GM19438 (cell line): ENCODE results near the gene PRSS33.

Source experiments
- ATAC-seq: cut with Tn5 transposase; IDR thresholded peaks from one replicate; pipeline ENCODE4 v1.9.1; 2021; ENCODE audit warnings: low read depth; ENCODE audit not compliant: unreplicated experiment

PRSS33 gene

DNA sequence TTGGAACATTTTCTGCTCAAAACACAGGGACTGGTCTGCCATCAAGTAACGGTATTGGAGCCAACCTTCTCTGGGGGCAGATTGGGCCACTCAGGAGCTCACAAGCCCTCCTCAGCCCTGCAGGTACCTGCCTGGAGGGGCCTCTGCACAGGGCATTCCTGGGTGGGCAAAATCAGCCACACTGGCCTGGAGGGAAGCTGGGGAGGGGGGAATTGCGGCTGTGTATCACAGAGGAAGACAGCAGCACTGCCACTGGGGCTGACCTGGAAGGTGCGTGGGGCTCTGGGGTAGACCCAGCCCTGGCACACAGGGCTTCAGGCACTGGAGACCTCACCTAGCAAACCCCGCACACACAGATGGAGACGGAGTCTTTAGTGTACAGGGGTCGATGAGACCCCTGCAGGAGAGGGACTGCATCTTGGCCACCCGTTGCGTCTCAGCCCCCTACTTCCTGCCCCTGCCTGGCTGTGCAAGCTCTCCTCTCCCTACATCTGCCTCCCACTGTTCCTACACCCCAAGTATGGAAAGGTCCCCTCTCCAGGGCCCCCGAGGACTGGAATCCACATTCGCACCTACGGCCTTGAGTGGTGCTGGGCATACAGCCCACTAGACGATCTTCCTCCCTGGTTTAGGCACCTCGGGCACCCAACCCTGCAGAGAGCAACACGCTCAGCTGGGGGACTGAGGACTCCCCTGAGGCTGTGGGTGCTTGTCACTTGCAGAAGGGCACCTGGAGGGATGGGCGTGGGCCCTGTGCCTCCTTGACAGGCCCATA, 42.1 kb downstream of the PRSS33 start:
- no peak for ATAC-seq

- no peak for ATAC-seq
Measured at GRCh38 chr16:2744711-2745110, 42.6 kb downstream of the PRSS33 start.

DNA sequence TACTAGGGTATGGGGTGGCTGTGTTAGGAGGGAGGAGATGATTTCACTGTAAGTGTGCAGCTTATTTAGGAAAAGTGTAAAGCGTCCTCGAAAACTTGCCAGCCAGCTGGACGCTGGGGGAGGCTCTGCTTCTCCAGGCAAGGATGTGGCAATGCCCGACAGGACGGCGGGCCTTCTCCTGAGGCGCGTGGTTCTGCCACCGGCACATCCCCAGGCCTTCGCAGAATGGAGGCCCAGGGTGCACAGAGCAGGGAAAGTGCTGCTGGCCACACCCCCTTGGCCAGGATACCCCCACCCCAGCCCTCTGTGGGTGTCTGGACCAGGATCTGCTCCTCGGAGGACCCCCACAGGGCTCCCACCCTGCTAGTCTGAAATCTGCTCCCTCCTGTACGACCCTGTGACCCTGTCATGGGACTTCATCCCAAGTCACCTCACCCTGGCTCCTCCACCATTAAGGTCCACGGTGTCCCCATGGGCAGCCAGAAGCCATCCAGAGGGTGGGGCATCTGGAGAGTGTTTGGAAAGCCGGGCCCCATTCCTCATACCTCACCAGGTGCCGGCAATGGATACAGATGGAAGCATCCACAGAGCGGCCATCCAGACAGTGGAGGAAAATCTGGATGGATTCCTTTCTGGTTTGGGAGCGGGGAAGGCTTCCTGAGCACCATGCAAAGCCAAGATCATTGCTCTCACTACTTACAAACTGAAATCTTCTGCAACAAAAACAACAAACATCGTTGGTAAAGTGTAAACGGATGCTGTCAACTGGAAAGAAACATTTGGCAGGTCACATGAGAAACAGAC, 44.2 kb downstream of the PRSS33 start:
- no peak for ATAC-seq

DNA sequence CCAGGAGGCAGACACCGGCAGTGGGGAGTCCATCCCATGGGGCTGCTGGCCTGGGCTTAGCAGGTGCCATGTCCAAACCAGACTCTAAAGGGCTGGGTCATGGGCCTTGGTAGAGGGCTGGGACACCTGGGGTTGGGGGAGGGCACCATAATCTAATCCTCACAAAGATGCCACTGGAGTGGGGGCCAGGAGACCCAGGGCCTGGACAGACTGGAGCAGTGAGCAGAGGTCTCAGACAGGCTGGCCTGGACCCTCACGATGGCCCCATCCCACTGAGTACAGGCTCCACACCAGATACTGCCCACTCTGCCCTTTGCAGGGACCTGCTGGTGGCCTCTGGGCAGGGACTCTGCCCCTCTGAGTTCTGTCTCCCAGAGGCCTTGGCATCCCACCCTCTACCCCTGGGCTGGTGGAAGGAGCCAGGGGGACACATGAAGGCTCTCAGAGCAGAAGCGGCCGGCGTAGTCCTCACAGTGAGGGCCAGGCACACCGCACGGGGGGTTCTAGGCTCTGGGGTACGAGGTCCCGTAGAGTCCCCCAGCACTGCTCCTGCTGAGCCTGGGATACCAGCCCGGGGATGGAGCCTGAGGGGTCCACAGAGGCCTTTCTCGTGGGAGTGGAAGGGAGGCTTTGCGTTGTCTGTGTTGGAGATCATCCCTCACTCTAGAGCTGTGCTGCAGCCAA, 44.9 kb downstream of the PRSS33 start:
- ATAC-seq, result no peak

GRCh38 chr16:2741168-2741567, 46.2 kb downstream of the PRSS33 start:
- no peak for ATAC-seq

- no peak for ATAC-seq
Measured at GRCh38 chr16:2740476-2740875, 46.9 kb downstream of the PRSS33 start.

DNA sequence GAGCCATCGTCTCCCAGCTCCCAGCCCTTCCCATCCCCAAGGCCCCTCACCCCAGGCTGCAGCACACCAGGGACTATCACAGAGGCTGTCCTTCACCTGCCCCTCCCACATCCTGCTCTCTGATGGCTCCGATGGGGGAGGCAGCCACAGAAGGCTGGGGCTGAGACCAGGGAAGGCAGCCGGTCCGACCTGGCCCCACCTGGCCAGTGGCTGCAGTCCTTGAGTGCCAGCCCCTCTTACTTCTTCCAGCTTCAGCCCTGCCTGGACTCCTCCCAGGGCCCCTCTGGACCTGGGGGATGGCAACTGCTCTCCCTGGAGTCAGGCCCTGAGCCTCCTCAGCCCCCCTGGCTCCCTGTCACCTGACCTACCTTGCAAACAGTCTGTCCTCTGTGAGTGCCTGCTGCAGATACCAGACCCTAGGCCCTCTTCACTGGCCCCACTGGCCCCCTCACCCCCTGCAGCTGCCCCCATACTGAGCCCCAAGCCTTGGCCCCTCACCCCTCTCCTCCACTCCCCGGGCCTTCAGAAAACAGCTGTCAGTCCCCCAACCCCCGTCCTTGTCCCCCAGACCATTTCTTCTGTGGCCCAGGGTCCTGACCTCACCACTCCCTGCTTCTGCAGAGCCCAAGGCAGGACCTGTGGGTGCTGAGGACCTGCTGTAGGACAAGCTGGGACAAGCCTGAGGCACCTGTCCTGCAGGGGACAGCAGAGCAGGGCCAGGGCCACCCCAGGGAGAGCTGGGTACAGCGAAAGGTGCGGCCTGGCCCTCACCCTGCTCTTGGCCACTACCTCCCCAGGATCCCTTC, 47.5 kb downstream of the PRSS33 start:
- ATAC-seq, result no peak

GRCh38 chr16:2738615-2739014, 48.7 kb downstream of the PRSS33 start:
- ATAC-seq, result no peak

DNA sequence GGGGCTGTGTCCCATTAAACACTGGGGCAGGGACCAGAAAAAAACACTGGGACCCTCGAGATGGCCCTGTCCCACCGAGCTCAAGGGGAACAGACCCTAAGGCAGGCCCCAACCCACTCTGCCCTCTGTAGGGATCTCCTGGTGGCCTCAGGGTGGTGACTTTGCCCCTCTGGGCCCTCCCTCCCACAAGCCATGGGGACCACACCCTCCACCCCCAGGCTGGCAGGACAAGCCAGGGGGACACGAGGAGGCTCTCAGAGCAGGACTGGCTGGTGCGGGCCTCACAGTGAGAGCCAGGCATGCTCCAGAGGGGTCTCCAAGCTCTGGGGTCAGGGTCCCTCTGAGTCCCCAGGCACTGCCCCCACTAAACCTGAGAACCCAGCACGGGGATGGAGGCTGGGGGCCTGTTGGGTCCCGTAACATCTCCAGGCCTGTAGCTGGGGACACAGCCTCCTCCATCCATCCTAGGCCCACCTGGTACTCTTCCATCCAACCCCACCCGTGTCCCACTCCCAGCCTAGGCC, 49.4 kb downstream of the PRSS33 start:
- ATAC-seq, result no peak

DNA sequence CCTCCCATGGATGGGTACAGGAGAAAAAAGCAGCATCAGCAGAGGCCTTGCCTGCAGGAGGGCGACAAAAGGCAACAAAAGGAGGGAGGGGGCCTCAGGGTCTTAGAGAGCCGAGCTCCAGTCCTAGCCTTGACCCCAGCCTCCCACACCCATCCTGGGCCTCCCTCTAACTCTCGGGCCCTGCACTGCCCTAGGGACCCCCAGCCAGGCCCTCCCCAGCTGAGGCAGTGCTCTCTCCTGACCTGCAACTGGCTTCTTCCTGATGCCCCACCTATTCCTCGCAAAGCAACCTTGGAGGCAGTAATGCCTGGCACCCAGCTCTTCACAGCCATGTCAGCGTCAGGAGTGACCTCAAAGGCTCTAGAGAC, 50.1 kb downstream of the PRSS33 start:
- ATAC-seq, result no peak

DNA sequence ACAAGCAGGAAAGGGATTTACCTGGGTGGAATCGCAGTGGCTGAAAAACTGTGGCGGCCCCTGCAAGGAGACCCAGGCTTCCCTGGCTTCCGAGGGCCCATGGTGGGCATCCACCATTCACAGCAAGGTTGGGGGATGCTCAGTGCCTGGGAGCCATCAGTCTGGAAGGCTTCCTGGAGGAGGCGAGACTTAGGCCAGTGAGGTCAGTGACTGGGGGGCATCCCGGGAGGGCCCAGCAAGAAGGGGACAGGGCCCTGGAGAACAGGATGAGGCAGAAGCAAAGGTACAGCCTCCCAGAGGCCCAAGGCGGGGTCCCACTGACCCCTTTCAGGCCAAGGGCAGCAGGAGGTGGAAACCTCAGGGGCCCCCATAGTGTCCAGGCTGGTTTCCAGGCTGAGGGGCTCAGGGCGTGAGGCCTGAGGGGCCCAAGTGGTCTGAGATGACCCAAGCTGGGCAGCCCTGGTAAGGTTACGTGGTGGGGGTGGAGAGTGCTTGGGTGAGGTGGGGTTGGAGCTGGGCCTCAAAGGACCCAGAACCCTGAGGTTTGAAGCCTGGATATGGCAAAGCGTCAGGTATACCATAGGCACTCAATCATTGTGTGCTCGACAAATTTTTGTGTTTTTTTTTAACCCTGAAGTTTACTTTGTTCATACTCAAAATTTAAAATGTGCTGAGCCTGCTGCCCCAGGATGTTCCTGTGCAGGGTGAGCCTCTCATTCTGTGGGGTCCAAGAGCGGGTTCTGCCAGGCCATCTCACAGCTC, 50.7 kb downstream of the PRSS33 start:
- no peak for ATAC-seq

DNA sequence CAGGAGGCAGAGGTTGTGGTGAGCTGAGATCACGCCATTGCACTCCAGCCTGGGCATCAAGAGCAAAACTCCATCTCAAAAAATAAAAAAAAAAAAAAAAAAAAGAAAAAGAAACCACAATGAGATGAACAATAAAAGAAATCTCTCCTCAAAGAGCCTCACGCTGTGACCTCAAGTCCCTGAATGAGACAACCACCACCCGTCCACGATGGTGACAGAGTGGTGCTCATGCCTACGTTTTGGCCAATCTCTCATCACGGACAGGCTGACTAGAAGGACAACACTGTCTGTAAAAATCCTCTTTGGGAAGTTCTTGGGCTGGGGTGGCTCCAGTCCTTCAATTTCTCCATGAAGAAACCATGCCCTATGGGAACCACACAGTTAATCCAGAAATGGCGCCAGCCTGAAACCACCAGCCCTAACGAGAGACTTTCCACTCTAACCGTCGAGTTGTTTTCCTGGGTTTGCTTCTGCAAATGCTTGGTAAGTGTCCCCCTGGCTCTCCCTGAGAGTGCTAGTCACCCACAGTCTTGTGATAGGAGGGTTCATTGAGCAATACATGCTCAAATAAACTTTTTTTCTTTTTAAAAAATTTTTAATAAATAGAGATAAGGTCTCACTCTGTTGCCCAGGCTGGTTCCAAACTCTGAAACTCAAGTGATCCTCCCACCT, 52.4 kb downstream of the PRSS33 start:
- ATAC-seq, result no peak
